ENCODE data around the gene AP3D1. TPM values are rescaled to one million over a fixed set of nuclear protein-coding genes. Genes with fewer than 3 reads are reported as not detected.
"Not testable (repeated sequence)": the region's sequence is repeated elsewhere in the genome, so short reads cannot be mapped to it uniquely, and the experiment has no call there.

AP3D1 gene
- total and polyA plus RNA-seq, 5 donors = 82.7 to 145 (median 87.3) TPM

DNA sequence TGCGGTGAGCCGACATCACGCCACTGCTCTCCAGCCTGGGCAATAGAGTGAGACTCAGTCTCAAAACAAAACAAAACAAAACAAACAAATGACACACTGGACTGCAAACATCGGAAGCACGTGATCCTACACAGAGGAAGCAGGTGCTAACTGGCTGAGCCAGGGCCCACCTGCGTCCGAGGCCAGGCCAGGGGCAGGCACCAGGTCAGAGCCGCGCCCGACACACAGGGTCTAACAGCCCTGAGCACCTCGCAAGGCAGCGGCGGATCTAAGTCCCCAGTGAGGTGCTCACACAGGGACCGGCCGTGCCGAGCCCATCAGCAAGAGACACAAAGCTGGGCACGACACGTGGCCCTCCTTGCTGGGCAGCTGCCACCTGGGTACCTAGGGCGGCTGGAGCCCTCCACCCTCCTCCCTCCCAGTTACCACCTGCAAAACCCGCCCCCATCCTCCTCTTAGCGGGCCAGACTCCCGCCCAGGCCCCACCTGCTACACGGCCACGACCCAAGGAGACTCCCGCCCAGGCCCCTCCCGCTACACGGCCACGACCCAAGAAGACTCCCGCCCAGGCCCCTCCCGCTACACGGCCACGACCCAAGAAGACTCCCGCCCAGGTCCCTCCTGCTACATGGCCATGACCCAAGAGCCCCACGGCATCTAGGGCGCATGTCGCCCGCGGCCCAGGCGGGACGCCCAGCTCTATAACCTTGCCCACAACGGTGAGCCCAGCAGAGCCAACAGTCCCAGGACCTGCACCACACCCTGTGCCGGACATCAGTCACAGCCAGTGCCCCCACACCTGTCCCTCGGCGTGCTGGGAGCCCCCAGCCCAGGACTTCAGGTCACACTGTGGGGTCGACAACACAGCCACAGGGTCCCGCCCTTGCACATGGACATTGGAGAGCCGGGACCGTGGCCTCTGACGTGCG, 15.6 kb downstream of the AP3D1 start:
- Histone ChIP-seq H3K9me3 (ENCODE audit: control insufficient read depth, low read length) (no peaks in the 10 kb centered on the region), H3K4me1 (ENCODE audit: control insufficient read depth, insufficient read depth, low read length) (no peaks in the 10 kb centered on the region), H3K27me3 (ENCODE audit: control insufficient read depth, insufficient read depth) (no peaks in the 10 kb centered on the region), H3K4me3 (ENCODE audit: low read length) (no peak overlapping the region), H3K27ac (ENCODE audit: low read length) (no peak overlapping the region)
- ATAC-seq = no peak
- WGBS = 94% methylated on average over 50 of the region's 50 CpGs
- intact Hi-C loops (cut with DNase I) = no loop called here
- DNase-seq = peak in 2 of 3 donors; percentile 50 to 59

DNA sequence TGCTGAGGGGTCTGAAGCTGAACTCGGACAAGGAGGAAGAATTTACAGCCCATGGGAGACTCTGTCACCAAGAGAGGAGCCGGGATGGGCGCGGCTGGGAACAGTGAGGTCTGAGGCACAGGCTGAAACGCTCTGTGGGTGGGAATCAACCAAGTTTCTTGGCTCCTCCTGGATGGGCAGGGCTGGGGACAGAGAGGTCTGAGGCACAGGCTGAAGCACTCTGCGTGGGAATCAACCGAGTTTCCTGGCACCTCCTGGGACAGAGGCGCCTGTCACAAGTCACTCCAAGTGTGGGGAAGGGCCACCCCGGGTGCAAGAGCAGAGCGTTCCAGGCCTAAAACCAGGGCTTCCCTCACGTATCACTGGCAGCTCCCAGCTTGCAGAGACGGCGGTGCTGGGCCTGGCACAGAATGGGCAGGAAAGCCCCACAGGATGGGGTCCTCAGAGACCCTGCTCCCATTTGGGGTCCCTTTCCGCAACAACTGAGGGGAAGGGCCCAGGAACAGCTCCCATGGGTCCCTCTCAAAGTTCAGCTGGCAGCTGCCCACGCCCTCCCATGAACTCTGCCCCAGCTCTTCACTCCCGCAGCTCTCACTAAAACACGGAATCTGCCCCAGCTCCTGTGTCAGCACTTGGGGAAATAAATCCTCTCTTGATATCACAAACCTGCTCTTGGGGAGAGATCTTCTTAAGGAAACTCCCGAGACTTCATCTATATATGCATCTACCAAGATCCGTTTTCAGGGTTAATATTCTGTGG, 18.5 kb downstream of the AP3D1 start:
- Histone ChIP-seq H3K4me1 (ENCODE audit: control insufficient read depth, insufficient read depth, low read length) (no peaks in the 10 kb centered on the region), H3K27me3 (ENCODE audit: control insufficient read depth, insufficient read depth) (no peaks in the 10 kb centered on the region), H3K27ac (ENCODE audit: low read length) (peak overlapping the region; percentile 83), H3K4me3 (ENCODE audit: low read length) (no peak overlapping the region), H3K9me3 (ENCODE audit: control insufficient read depth, low read length) (no peaks in the 10 kb centered on the region)
- peak; percentile 58 to 71 for ATAC-seq
- intact Hi-C loops (cut with DNase I) = no loop called here
- peak; percentile 68 to 80 (median 77) for DNase-seq
- 61% methylated on average over 19 of the region's 19 CpGs for WGBS

DNA sequence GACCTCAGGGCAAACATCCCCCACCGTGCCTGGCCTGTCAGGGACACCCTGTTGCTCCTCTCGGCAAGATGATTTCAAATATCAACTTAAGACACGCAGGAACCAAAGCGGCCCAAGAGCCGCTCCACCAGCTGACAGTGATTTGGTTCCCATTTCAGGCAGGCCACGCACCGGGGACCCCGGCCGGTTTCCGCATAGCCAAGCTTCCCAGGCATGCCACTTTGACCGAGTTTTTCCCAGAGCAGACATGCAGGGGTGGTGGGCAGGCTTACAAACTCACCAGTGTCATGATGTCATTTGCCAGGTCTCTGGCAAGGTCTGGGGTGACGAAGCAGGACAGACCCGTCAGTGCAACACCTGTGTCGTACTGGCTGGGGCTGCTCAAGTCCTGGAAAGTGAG, 19.2 kb downstream of the AP3D1 start:
- ATAC-seq = no peak
- DNase-seq = peak in 1 of 3 donors; percentile 50
- 90% methylated on average over 14 of the region's 14 CpGs for WGBS
- Histone ChIP-seq H3K9me3 (ENCODE audit: control insufficient read depth, low read length) (no peaks in the 10 kb centered on the region), H3K27me3 (ENCODE audit: control insufficient read depth, insufficient read depth) (no peaks in the 10 kb centered on the region), H3K4me3 (ENCODE audit: low read length) (no peak overlapping the region), H3K27ac (ENCODE audit: low read length) (peak overlapping the region; percentile 49), H3K4me1 (ENCODE audit: control insufficient read depth, insufficient read depth, low read length) (no peaks in the 10 kb centered on the region)
- intact Hi-C loops (cut with DNase I) = no loop called here

DNA sequence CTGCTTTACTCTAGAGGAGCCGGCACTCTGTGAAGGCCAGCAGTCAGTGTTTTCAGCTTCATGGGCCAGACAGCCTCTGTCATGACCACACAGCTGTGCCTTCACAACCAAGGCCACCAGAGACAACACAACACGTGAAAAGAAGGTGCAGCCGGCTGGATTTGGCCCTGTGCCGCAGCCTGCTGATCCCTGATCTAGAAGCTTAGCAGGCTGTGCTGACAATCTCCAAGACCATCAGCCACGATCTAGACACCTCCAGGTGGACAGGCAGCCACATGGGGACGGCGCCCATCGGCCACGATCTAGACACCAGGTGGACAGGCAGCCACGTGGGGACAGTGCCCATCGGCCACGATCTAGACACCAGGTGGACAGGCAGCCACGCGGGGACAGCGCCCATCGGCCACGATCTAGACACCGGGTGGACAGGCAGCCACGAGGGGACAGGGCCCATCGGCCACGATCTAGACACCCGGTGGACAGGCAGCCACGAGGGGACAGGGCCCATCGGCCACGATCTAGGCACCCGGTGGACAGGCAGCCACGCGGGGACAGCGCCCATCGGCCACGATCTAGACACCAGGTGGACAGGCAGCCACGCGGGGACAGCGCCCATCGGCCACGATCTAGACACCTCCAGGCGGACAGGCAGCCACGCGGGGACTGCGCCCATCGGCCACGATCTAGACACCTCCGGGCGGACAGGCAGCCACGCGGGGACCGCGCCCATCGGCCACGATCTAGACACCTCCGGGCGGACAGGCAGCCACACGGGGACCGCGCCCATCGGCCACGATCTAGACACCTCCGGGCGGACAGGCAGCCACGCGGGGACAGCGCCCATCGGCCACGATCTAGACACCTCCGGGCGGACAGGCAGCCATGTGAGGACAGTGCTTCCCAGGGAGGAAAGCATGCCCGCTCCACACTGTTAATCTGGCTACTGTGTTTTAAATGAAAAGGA, 20.1 kb downstream of the AP3D1 start:
- H3K4me3 ChIP-seq (ENCODE audit: low read length); H3K27ac ChIP-seq (ENCODE audit: low read length); H3K9me3 ChIP-seq (ENCODE audit: control insufficient read depth, low read length); ATAC-seq; H3K27me3 ChIP-seq (ENCODE audit: control insufficient read depth, insufficient read depth); intact Hi-C loops (cut with DNase I); H3K4me1 ChIP-seq (ENCODE audit: control insufficient read depth, insufficient read depth, low read length): not testable (repeated sequence)
- DNase-seq = peak in 2 of 3 donors; percentile 23 to 29
- WGBS = 89% methylated on average over 67 of the region's 67 CpGs

DNA sequence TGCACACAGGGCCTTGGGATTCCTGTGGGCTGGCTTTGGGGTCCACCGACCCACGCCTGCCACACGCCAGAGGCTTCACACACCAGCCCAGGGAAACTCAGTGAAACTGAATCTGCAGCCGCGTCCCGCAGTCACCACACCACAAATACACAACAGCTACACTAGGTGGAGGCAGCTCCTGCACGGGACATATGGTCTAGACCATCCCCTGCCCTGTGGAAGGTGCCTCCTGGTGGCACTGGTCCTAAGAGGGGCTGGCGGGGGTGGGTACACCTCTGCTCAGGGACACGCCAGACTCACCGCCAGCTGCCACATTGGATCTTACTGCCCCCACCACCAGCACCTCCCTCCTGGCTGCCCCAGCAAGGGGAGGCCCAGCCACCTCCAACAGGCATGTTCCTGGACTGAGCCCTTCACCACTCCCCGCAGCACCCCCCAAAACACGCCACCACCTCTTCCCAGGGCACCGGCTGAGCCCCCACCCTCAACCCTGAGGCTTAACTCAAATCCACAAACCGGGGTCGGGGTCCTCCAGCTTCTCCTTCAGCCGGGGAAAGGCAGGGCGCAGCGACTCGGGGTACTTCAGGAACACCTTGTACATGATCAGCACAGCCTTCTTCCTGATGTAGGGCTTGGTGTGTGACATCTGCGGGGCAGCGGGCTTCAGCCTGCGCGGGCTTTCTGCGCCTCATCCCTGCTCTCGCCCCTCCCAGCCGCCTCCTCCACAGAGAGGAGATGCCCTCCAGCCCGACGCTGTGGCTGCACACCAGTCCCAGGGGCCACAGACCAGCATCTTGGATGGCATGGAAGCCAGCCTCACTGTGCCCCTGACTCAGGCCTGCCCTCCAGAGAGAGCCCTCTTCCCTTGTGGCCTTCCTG, 21.2 kb downstream of the AP3D1 start:
- H3K4me3 ChIP-seq (ENCODE audit: low read length) = no peak overlapping the region
- H3K27ac ChIP-seq (ENCODE audit: low read length) = peak overlapping the region; percentile 48
- H3K9me3 ChIP-seq (ENCODE audit: control insufficient read depth, low read length) = no peaks in the 10 kb centered on the region
- H3K27me3 ChIP-seq (ENCODE audit: control insufficient read depth, insufficient read depth) = no peaks in the 10 kb centered on the region
- intact Hi-C loops (cut with DNase I) = no loop called here
- H3K4me1 ChIP-seq (ENCODE audit: control insufficient read depth, insufficient read depth, low read length) = no peaks in the 10 kb centered on the region
- DNase-seq (peak in 1 of 3 donors; percentile 34), ATAC-seq (peak in 1 of 2 donors; percentile 6)
- WGBS = 94% methylated on average over 28 of the region's 28 CpGs

DNA sequence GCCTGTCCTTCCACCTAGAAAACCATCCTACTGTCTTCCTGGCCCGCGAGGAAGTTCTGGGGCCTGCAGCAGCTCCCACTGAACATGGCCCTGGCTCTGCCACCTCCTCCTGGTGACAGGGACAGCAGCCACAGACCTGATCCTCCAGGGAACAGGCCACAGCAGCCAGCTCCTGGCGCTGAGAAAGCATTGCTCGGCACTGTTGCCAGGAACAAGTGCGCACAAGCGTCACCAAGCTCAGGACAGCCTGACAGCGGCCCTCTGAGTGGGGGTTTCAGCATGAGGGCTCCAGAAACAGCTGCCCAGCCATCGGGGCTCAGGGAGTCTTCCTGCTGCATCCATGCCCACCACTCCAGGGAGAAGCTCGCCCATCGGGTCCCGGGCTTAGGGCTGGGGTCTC, 21.9 kb downstream of the AP3D1 start:
- intact Hi-C loops (cut with DNase I) = no loop called here
- WGBS = 72% methylated on average over 11 of the region's 11 CpGs
- Histone ChIP-seq H3K27me3 (ENCODE audit: control insufficient read depth, insufficient read depth) (no peaks in the 10 kb centered on the region), H3K4me3 (ENCODE audit: low read length) (no peak overlapping the region), H3K9me3 (ENCODE audit: control insufficient read depth, low read length) (no peaks in the 10 kb centered on the region), H3K27ac (ENCODE audit: low read length) (peak overlapping the region; percentile 86), H3K4me1 (ENCODE audit: control insufficient read depth, insufficient read depth, low read length) (no peaks in the 10 kb centered on the region)
- DNase-seq (peak; percentile 63 to 82 (median 82)), ATAC-seq (peak; percentile 56 to 64)

DNA sequence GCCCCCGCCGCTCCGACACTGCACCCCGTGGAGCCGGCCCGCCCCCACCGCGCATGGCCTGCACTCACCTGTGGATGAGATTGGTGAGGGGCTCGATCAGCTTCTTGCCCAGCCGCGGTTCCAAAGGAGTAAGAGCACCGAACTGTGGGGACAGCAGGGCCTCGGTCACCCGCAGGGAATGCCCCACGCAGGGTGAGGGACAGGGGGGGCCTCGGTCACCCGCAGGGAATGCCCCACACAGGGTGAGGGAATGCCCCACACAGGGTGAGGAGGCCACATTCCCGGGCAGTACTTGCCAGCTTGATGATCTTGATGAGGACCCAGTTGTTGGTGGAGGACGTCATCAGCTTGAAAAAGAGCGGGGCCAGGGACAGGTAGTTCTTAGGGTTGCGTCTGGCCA, 22.3 kb downstream of the AP3D1 start:
- WGBS = 92% methylated on average over 21 of the region's 21 CpGs
- peak overlapping the region; percentile 86 for H3K27ac ChIP-seq (ENCODE audit: low read length)
- no peaks in the 10 kb centered on the region for H3K9me3 ChIP-seq (ENCODE audit: control insufficient read depth, low read length)
- no peak overlapping the region for H3K4me3 ChIP-seq (ENCODE audit: low read length)
- DNase-seq (no peak), ATAC-seq (peak in 1 of 2 donors; percentile 33)
- H3K4me1 ChIP-seq (ENCODE audit: control insufficient read depth, insufficient read depth, low read length) = no peaks in the 10 kb centered on the region
- H3K27me3 ChIP-seq (ENCODE audit: control insufficient read depth, insufficient read depth) = no peaks in the 10 kb centered on the region
- intact Hi-C loops (cut with DNase I) = no loop called here

DNA sequence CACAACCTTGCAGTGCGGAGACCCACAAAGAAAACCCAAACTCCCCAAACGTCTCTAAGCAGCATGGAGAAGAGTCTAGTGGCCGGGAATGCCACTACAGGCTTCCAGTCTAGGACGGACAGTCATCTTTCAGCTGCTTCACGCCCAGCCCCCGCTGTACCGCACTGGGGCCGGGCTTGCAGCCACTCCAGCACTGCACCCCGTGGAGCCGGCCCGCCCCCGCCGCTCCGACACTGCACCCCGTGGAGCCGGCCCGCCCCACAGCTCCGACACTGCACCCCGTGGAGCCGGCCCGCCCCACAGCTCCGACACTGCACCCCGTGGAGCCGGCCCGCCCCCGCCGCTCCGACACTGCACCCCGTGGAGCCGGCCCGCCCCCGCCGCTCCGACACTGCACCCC, 23.1 kb downstream of the AP3D1 start:
- H3K9me3 ChIP-seq (ENCODE audit: control insufficient read depth, low read length); DNase-seq; H3K27me3 ChIP-seq (ENCODE audit: control insufficient read depth, insufficient read depth); H3K4me1 ChIP-seq (ENCODE audit: control insufficient read depth, insufficient read depth, low read length); intact Hi-C loops (cut with DNase I); H3K4me3 ChIP-seq (ENCODE audit: low read length): not testable (repeated sequence)
- 85% methylated on average over 26 of the region's 34 CpGs for WGBS
- peak in 1 of 2 donors; percentile 17 for ATAC-seq
- peak overlapping the region; percentile 77 for H3K27ac ChIP-seq (ENCODE audit: low read length)

DNA sequence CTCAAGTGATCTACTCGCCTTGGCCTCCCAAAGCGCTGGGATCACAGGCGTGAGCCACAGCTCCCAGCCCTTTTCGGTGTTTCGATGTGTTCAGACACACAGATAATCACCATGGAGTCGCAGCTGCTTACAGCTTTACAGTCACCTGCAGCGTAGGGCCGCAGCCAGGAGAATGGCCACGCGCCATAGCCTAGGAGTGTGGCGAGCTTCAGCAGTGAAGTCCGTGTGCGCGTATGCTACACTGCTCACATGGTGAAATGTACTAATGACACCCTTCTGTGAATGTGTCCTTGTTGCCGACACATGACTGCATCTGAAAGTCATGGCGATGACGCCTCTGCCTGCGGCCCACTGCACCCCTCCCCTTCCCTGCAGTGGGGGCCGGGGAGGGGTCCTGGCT, 23.6 kb downstream of the AP3D1 start:
- no peaks in the 10 kb centered on the region for H3K27me3 ChIP-seq (ENCODE audit: control insufficient read depth, insufficient read depth)

More for the DNA sequence above, 23.6 kb downstream of the AP3D1 start:
- H3K4me3 ChIP-seq (ENCODE audit: low read length) = no peak overlapping the region
- H3K27ac ChIP-seq (ENCODE audit: low read length) = peak overlapping the region; percentile 77
- WGBS = 59% methylated on average over 19 of the region's 19 CpGs
- H3K4me1 ChIP-seq (ENCODE audit: control insufficient read depth, insufficient read depth, low read length) = no peaks in the 10 kb centered on the region
- peak; percentile 82 to 86 for ATAC-seq
- H3K9me3 ChIP-seq (ENCODE audit: control insufficient read depth, low read length) = no peaks in the 10 kb centered on the region
- DNase-seq = peak; percentile 70 to 88 (median 87)
- intact Hi-C loops (cut with DNase I) = no loop called here

All from right cardiac atrium (tissue), 5 donors.